Neuron (in vitro differentiated cells): ENCODE results near the gene ADGRD2.

ENCODE experiments used
- H2AFZ ChIP-seq: one replicate; pipeline ENCODE4 v1.6.1; 2013; ENCODE audit warnings: low read depth, mild to moderate bottlenecking, inconsistent platforms, low read length, moderate library complexity
- H3K27me3 ChIP-seq: one replicate; pipeline ENCODE4 v1.6.1; 2013; ENCODE audit warnings: low read length; ENCODE audit not compliant: insufficient read depth
- H3K36me3 ChIP-seq: one replicate; pipeline ENCODE4 v1.6.1; 2013; ENCODE audit warnings: low read length; ENCODE audit not compliant: insufficient read depth
- H3K4me1 ChIP-seq: one replicate; pipeline ENCODE4 v1.6.1; 2013; ENCODE audit warnings: low read length; ENCODE audit not compliant: insufficient read depth
- H3K4me3 ChIP-seq: 2 replicates; pipeline ENCODE4 v1.5.1; 2013; ENCODE audit warnings: mild to moderate bottlenecking, low read length, moderate library complexity
- H3K9me3 ChIP-seq: one replicate; pipeline ENCODE4 v1.6.1; 2013; ENCODE audit warnings: low read length

Gene ADGRD2

DNA sequence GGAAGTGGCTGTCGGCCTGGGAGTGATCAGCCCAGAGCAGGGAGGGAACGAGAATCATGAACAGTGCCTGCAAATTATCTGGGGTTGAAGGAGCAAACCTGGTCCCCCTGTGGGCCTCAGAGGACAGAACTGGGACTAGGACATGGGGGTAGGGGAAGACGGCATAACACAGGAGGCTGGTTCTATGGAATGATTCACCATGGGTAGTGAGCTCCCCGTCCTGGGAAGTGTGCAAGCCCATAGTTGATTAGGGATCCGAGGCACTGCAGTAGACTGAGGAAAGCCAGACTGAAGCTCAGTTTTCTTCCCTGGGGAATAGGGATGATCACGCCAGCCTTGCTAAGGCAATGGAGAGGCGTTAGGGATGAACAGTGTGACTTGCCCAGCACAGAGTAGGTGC, 5.6 kb downstream of the ADGRD2 start:
- no peak overlapping the region for H3K4me3 ChIP-seq
- H2AFZ ChIP-seq, result no peak overlapping the region
- H3K27me3 ChIP-seq, result peaks cover 40% of the 10 kb centered on the region
- H3K4me1 ChIP-seq, result peaks cover 3% of the 10 kb centered on the region
- H3K9me3 ChIP-seq, result no peaks in the 10 kb centered on the region
- H3K36me3 ChIP-seq, result no peaks in the 10 kb centered on the region

DNA sequence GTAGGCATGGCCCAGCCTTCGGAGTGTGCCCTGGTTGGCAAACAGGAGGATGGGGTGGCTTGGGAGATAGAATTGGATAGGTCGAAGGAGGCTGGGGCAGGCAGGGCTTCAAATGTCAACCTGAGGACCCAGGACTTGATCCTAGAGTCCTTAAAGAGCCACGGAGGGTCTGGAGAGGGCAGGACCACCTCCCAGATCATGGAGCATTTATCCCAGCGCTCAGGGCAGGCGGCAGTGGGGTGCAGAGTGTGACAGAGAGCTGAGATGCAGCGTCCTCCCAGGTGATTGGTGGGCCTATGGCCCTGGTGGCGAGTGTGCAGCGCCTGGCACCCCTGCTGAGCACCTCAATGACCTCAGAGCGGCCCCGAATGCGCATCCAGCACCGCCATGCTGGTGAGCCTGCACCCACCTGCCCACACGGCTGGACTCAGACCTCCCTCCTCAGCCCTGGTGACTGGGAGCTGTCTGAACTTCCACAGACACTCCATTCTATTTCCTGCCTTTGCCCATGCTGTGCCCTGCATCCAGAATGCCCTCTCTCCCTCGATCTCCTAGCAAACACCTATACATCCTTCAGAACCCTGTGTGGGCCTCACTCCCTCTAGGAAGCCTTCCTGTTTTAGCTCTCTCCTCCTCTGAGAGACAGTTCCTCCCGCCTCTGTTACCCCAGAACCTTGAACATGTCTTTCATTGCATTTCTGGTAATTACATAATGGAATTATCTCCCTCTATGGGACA, 6.3 kb downstream of the ADGRD2 start:
- H3K36me3 ChIP-seq, result no peaks in the 10 kb centered on the region
- H3K4me1 ChIP-seq, result no peaks in the 10 kb centered on the region
- H3K27me3 ChIP-seq, result peaks cover 33% of the 10 kb centered on the region
- H3K4me3 ChIP-seq, result no peak overlapping the region
- no peak overlapping the region for H2AFZ ChIP-seq
- H3K9me3 ChIP-seq, result no peaks in the 10 kb centered on the region

DNA sequence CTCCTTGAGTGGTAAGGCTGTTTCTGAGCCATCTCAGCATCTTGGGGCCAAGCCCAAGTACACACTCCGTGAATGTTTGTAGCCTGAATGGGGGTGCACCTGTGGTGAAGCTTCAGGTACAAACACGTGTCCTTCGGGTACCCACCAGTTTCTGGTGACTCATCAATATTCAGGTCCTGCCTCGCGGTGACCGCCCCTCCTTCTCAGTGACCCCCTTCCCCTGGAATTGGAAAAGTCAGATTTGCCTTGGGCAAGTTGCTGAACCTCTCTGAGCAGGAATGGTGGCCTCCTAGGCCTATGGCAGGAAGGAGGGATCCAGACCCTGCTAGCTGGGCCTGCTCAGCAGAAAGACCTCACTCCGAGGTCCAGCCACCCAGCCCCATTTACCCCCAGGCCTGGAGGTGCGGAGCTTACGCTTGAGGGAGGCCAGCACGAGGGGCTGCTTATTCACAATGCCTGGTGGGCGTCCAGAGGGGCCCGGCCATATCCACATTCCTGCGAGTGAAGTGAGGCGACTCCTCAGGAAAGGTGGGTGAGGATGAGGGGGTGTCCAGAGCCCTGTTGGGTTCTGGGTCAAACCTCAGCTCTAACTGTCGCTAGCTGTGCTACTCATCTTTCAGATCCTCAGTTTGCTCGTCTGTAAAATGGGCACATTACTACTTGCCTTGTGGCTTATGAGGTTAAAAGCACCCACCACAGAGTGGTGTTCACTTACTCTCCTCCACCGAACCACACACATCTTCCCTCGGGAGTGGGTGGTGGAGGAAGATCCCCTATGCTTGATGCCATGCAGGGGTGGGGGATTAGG, 7.0 kb downstream of the ADGRD2 start:
- Histone ChIP-seq H3K4me3 (no peak overlapping the region), H3K9me3 (no peaks in the 10 kb centered on the region), H3K36me3 (no peaks in the 10 kb centered on the region), H3K4me1 (no peaks in the 10 kb centered on the region), H2AFZ (no peak overlapping the region), H3K27me3 (peaks cover 27% of the 10 kb centered on the region)

DNA sequence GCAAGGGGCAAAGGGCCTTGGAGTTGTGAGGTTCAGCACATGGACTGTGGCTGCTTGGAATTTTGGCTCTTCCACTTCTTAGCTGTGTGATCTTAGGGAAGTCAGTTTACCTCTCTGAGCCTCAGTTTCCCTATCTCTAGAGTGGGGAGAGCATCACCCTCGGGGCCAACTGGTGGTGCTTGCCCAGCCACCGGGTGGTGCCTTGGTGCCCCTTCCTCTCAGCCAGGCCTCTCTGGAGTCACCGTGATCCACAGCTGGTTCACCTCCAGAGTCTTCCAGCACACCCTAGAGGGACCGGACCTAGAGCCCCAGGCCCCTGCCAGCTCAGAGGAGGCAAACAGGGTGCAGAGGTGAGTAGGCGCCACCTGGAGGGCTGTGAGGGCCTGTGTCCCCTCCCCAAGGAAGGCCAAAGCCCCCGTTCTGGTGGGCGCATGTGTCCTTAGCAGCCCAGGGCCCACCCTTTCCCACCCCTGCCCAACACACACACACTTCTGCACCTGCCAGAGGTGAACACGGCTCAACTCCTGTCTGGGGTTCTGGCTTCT, 7.7 kb downstream of the ADGRD2 start:
- no peaks in the 10 kb centered on the region for H3K36me3 ChIP-seq
- H2AFZ ChIP-seq, result no peak overlapping the region
- H3K27me3 ChIP-seq, result peaks cover 21% of the 10 kb centered on the region
- no peaks in the 10 kb centered on the region for H3K4me1 ChIP-seq
- peaks cover 2% of the 10 kb centered on the region for H3K9me3 ChIP-seq
- no peak overlapping the region for H3K4me3 ChIP-seq

DNA sequence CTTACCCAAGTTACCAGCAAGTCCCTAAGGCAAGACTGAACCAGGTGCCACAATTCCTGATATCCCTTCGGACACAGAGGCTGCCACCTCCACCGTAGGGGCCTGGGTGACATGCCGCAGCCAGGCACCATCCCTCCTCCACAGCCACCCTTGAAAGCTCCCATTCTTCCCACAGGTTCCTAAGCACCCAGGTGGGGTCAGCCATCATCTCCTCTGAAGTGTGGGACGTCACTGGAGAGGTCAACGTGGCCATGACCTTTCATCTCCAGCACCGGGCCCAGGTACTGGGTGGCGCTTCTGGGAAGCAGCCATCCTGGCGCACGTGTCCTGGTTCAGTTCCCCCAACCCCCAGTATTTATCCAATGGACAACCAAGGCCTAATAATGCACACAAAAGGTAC, 8.2 kb downstream of the ADGRD2 start:
- Histone ChIP-seq H3K4me1 (no peaks in the 10 kb centered on the region), H3K4me3 (no peak overlapping the region), H2AFZ (no peak overlapping the region), H3K36me3 (no peaks in the 10 kb centered on the region), H3K9me3 (peaks cover 2% of the 10 kb centered on the region), H3K27me3 (peaks cover 16% of the 10 kb centered on the region)

DNA sequence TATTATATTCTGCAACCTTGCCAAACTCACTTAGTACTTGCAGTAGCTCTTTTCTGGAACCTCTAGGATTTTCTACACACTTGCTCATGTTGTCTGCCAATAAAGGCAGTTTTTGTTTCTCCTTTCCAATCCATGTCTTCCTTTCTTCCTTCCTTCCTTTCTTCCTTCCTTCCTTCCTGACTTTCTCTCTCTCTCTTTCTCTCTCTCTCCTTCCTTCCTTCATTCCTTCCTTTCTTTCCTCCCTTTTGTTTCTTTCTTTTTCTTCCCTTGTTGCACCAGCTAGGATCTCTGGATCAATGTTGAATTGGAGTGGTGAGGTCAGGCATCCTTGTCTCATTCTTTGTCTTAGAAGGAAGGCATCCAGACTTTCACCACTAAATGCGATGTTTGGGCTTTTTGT, 12.5 kb downstream of the ADGRD2 start:
- peaks cover 2% of the 10 kb centered on the region for H3K9me3 ChIP-seq
- no peaks in the 10 kb centered on the region for H3K4me1 ChIP-seq
- H3K4me3 ChIP-seq, result no peak overlapping the region
- H3K36me3 ChIP-seq, result no peaks in the 10 kb centered on the region
- H2AFZ ChIP-seq, result no peak overlapping the region
- peaks cover 3% of the 10 kb centered on the region for H3K27me3 ChIP-seq

DNA sequence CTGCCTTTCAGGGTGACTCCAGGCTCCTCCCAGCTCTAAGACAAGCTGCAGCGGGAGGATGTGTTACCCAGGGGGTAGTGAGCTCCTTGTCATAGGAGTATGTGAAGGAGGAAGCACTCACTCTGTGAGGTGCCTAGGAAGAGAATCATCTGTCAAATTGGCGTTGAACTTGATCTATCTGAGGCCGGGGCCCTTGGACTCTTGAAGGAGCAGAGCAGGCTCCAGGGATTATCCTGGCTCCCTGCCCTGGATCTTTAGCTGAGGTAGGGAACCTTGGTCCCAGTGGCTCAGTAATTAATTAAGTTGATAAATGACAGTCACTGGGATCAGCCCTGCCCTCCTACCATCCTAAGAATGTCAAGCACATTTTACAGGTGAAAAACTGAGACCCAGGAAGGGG, 15.5 kb downstream of the ADGRD2 start:
- Histone ChIP-seq H3K36me3 (no peaks in the 10 kb centered on the region), H3K4me1 (no peaks in the 10 kb centered on the region), H3K27me3 (peaks cover 19% of the 10 kb centered on the region), H3K9me3 (peaks cover 2% of the 10 kb centered on the region), H2AFZ (no peak overlapping the region), H3K4me3 (no peak overlapping the region)

DNA sequence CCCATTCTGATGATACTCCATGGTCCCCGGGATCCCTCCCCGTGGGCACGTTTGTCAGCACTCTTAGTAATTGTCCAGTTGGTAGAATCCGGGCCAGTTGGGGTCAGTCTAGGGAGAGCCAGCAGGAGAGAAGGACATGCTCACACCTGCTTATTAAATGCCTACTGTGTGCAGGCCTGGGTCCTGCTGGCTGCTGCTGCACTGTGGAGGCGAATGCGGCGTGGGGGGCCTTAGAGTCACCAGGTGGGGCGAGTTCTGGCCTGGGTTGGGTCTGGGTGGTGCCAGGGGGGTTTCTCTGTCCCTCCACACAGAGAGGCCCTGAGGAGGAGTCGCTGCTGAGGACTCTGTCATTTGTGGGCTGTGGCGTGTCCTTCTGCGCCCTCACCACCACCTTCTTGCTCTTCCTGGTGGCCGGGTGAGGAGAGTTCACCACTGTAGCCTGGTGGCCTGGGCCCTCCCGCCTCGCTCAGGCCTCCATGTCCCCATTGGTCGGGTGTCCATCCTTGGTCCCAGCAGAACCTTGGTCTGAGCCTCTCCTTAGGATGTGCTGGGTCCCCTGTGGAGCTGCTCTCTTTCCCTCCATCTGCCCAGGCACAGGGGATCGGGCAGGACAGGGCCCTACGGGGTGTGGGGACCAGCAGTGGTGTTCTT, 17.3 kb downstream of the ADGRD2 start:
- H3K4me1 ChIP-seq, result no peaks in the 10 kb centered on the region
- no peaks in the 10 kb centered on the region for H3K36me3 ChIP-seq
- H3K9me3 ChIP-seq, result peaks cover 2% of the 10 kb centered on the region
- peaks cover 19% of the 10 kb centered on the region for H3K27me3 ChIP-seq
- no peak overlapping the region for H3K4me3 ChIP-seq
- H2AFZ ChIP-seq, result no peak overlapping the region

DNA sequence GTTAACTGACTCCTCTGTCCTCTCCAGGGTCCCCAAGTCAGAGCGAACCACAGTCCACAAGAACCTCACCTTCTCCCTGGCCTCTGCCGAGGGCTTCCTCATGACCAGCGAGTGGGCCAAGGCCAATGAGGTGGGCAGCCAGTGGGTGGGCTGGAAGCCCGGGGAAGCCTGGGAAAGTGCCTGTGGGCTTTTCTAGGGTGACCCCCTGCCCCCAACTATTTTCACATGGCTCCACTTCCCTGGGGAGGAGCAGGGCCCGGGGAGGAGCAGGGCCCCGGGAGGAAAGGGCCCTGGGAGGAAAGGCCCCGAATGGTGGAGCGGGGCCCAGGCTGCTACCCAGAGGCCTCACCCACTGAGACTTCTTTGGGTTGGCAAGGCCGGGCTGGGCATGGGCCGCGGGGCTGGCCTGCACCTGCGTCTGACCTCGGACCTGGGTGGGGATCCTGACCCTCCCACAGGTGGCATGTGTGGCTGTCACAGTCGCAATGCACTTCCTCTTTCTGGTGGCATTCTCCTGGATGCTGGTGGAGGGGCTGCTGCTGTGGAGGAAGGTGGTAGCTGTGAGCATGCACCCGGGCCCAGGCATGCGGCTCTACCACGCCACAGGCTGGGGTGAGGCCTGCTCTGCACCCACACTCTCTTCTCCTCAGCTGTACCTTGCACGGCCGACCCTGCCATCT, 17.9 kb downstream of the ADGRD2 start:
- no peak overlapping the region for H3K4me3 ChIP-seq
- H3K27me3 ChIP-seq, result peaks cover 19% of the 10 kb centered on the region
- no peaks in the 10 kb centered on the region for H3K36me3 ChIP-seq
- no peak overlapping the region for H2AFZ ChIP-seq
- no peaks in the 10 kb centered on the region for H3K4me1 ChIP-seq
- H3K9me3 ChIP-seq, result no peaks in the 10 kb centered on the region

DNA sequence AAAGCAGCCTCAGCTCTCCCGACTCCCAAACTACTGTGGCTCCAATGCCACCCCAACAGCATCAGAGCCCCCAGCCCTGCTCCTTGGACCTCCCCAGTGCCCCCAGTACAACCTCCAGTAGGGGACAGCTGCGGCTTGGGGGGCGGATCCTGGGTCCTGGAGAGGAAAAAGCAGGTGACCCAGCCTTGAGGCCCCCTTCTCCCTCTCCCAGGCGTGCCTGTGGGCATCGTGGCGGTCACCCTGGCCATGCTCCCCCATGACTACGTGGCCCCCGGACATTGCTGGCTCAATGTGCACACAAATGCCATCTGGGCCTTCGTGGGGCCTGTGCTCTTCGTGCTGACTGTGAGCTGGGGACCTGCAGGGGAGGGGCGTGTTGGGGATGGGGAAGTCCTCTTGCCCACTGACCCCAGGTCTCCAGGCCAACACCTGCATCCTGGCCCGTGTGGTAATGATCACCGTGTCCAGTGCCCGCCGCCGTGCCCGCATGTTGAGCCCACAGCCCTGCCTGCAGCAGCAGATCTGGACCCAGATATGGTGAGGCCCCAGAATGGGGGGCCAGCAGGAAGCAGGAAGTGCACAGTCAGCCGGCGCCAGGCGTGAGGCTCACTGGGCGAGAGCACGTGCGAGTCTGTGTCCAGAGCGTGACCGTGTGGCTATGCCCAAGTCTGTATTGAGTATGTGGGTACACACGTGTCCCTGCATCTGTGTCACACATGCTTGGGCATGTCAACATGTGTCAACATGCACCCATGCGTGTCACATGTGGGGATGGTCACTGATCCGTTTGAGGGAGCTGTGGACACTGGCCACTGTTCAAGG, 19.0 kb downstream of the ADGRD2 start:
- Histone ChIP-seq H3K4me3 (no peak overlapping the region), H3K4me1 (peaks cover 3% of the 10 kb centered on the region), H3K36me3 (no peaks in the 10 kb centered on the region), H3K27me3 (peaks cover 19% of the 10 kb centered on the region), H3K9me3 (no peaks in the 10 kb centered on the region), H2AFZ (no peak overlapping the region)

DNA sequence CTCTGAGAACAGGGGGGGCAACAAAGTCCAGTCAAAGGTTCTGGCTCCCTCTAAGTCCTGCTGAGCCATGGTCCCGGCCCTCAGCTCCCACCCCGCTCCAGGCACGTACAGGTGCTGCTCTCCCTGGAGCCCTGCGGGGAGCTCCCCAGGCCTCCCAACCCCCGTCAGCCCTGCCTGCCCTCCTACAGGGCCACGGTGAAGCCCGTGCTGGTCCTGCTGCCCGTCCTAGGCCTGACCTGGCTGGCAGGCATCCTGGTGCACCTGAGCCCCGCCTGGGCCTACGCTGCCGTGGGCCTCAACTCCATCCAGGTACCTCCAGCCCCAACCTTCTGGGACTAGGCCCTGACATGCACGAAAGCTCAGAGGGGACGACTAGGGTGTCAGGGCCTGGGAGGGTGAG, 20.1 kb downstream of the ADGRD2 start:
- Histone ChIP-seq H3K9me3 (no peaks in the 10 kb centered on the region), H2AFZ (no peak overlapping the region), H3K4me3 (no peak overlapping the region), H3K36me3 (no peaks in the 10 kb centered on the region), H3K4me1 (peaks cover 3% of the 10 kb centered on the region), H3K27me3 (peaks cover 19% of the 10 kb centered on the region)

DNA sequence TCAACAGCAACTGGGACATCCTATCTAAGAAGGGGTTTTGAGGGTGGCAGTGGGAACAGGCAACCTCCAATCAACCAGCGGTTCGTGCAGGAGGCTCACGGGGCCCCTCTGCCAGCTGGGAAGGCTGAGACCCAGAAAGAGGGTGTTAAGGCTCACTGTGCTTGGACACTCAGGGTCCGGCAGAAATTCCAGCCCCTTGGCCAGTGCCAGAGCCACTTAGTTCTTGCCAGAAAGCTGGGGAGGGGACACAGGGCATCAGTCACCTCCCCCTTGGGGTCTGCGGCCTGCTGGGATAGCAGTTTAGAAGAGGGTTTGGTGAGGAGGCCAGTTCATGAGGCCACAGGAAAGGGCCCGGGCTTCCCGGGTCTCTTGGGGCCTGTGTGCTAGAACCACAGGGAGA, 20.5 kb downstream of the ADGRD2 start:
- no peaks in the 10 kb centered on the region for H3K9me3 ChIP-seq
- peaks cover 3% of the 10 kb centered on the region for H3K4me1 ChIP-seq
- peaks cover 19% of the 10 kb centered on the region for H3K27me3 ChIP-seq
- no peaks in the 10 kb centered on the region for H3K36me3 ChIP-seq
- no peak overlapping the region for H3K4me3 ChIP-seq
- no peak overlapping the region for H2AFZ ChIP-seq
